Central memory CD8-positive, alpha-beta T cell (primary cell): ENCODE data around the gene FLVCR2.

Source experiments
- ATAC-seq: fragments of 150-1000 bp; cut with Tn5 transposase; replicated peaks from 2 replicates; pipeline ENCODE4 v1.10.0; 2022; ENCODE audit warnings: mild to moderate bottlenecking, moderate FRiP score, moderate number of reproducible peaks; ENCODE audit not compliant: poor library complexity, severe bottlenecking; ENCODE audit errors: extremely low read depth
- DNase-seq, 2 donors: peaks; one replicate each; pipeline ENCODE4 v3.0.0; 2021; ENCODE audit warnings: low spot score in 2 of 2
- H3K27ac Mint-ChIP-seq: one replicate; pipeline ENCODE4 v1.8.0; 2022; ENCODE audit warnings: low read depth, mild to moderate bottlenecking, moderate library complexity, mixed read lengths
- H3K27me3 Mint-ChIP-seq: one replicate; pipeline ENCODE4 v1.8.0; 2022; ENCODE audit warnings: mixed read lengths
- H3K36me3 Mint-ChIP-seq: one replicate; pipeline ENCODE4 v1.8.0; 2022; ENCODE audit warnings: mild to moderate bottlenecking, moderate library complexity, mixed read lengths; ENCODE audit not compliant: insufficient read depth
- H3K4me1 Mint-ChIP-seq: one replicate; pipeline ENCODE4 v1.8.0; 2022; ENCODE audit warnings: mixed read lengths
- H3K4me3 Mint-ChIP-seq: one replicate; pipeline ENCODE4 v1.8.0; 2022; ENCODE audit warnings: mild to moderate bottlenecking, moderate library complexity, mixed read lengths
- H3K9me3 Mint-ChIP-seq: one replicate; pipeline ENCODE4 v1.8.0; 2022; ENCODE audit warnings: mixed read lengths

The FLVCR2 gene

GRCh38 chr14:75628816-75629215 lies 50.4 kb downstream of the FLVCR2 start:
- Mint-ChIP-seq H3K27ac (no peak overlapping the region), H3K36me3 (no peaks in the 10 kb centered on the region), H3K4me1 (no peaks in the 10 kb centered on the region), H3K9me3 (no peaks in the 10 kb centered on the region), H3K27me3 (no peaks in the 10 kb centered on the region), H3K4me3 (no peak overlapping the region)
- DNase-seq (no peak), ATAC-seq (no peak)

GRCh38 chr14:75630695-75631452 lies 52.5 kb downstream of the FLVCR2 start:
- Mint-ChIP-seq H3K4me3 (no peak overlapping the region), H3K27me3 (no peaks in the 10 kb centered on the region), H3K27ac (no peak overlapping the region), H3K9me3 (no peaks in the 10 kb centered on the region), H3K4me1 (no peaks in the 10 kb centered on the region), H3K36me3 (no peaks in the 10 kb centered on the region)
- ATAC-seq (no peak), DNase-seq (no peak)

GRCh38 chr14:75631453-75631831 lies 53.0 kb downstream of the FLVCR2 start:
- Mint-ChIP-seq H3K9me3 (no peaks in the 10 kb centered on the region), H3K4me3 (no peak overlapping the region), H3K4me1 (no peaks in the 10 kb centered on the region), H3K27me3 (no peaks in the 10 kb centered on the region), H3K27ac (no peak overlapping the region), H3K36me3 (no peaks in the 10 kb centered on the region)
- no peak for ATAC-seq
- DNase-seq = no peak

- DNase-seq (no peak), ATAC-seq (no peak)
- no peaks in the 10 kb centered on the region for H3K27me3 Mint-ChIP-seq
- no peak overlapping the region for H3K27ac Mint-ChIP-seq
- H3K4me1 Mint-ChIP-seq = no peaks in the 10 kb centered on the region
- no peaks in the 10 kb centered on the region for H3K36me3 Mint-ChIP-seq
- no peaks in the 10 kb centered on the region for H3K9me3 Mint-ChIP-seq
- no peak overlapping the region for H3K4me3 Mint-ChIP-seq
Observed at GRCh38 chr14:75634848-75635247, 56.4 kb downstream of the FLVCR2 start.

- no peaks in the 10 kb centered on the region for H3K9me3 Mint-ChIP-seq
- no peaks in the 10 kb centered on the region for H3K27me3 Mint-ChIP-seq
- no peak for ATAC-seq
- H3K36me3 Mint-ChIP-seq = no peaks in the 10 kb centered on the region
- no peak for DNase-seq
- no peaks in the 10 kb centered on the region for H3K4me1 Mint-ChIP-seq
- no peak overlapping the region for H3K27ac Mint-ChIP-seq
- no peak overlapping the region for H3K4me3 Mint-ChIP-seq
Observed at GRCh38 chr14:75636100-75636692, 57.8 kb downstream of the FLVCR2 start.

GRCh38 chr14:75640876-75641275 lies 62.5 kb downstream of the FLVCR2 start:
- H3K9me3 Mint-ChIP-seq = no peaks in the 10 kb centered on the region
- H3K4me3 Mint-ChIP-seq = no peak overlapping the region
- DNase-seq (no peak), ATAC-seq (no peak)
- H3K27ac Mint-ChIP-seq = no peak overlapping the region
- no peaks in the 10 kb centered on the region for H3K4me1 Mint-ChIP-seq
- peaks cover 1% of the 10 kb centered on the region for H3K36me3 Mint-ChIP-seq
- no peaks in the 10 kb centered on the region for H3K27me3 Mint-ChIP-seq

- H3K27me3 Mint-ChIP-seq = no peaks in the 10 kb centered on the region
- no peak overlapping the region for H3K4me3 Mint-ChIP-seq
- H3K9me3 Mint-ChIP-seq = no peaks in the 10 kb centered on the region
- DNase-seq (no peak), ATAC-seq (no peak)
- H3K4me1 Mint-ChIP-seq = no peaks in the 10 kb centered on the region
- peaks cover 4% of the 10 kb centered on the region for H3K36me3 Mint-ChIP-seq
- H3K27ac Mint-ChIP-seq = no peak overlapping the region
Observed at GRCh38 chr14:75643985-75644384, 65.6 kb downstream of the FLVCR2 start.

GRCh38 chr14:75645056-75645455 lies 66.6 kb downstream of the FLVCR2 start:
- no peak overlapping the region for H3K27ac Mint-ChIP-seq
- no peak overlapping the region for H3K4me3 Mint-ChIP-seq
- H3K36me3 Mint-ChIP-seq = peaks cover 11% of the 10 kb centered on the region
- no peak for DNase-seq
- H3K4me1 Mint-ChIP-seq = no peaks in the 10 kb centered on the region
- no peaks in the 10 kb centered on the region for H3K27me3 Mint-ChIP-seq
- no peaks in the 10 kb centered on the region for H3K9me3 Mint-ChIP-seq
- ATAC-seq = no peak

GRCh38 chr14:75646762-75647161 lies 68.3 kb downstream of the FLVCR2 start:
- H3K36me3 Mint-ChIP-seq = peaks cover 23% of the 10 kb centered on the region
- ATAC-seq (no peak), DNase-seq (no peak)
- no peaks in the 10 kb centered on the region for H3K4me1 Mint-ChIP-seq
- H3K27ac Mint-ChIP-seq = no peak overlapping the region
- H3K27me3 Mint-ChIP-seq = no peaks in the 10 kb centered on the region
- no peak overlapping the region for H3K4me3 Mint-ChIP-seq
- no peaks in the 10 kb centered on the region for H3K9me3 Mint-ChIP-seq

- no peaks in the 10 kb centered on the region for H3K27me3 Mint-ChIP-seq
- no peak overlapping the region for H3K4me3 Mint-ChIP-seq
- DNase-seq (no peak), ATAC-seq (no peak)
- H3K36me3 Mint-ChIP-seq = peaks cover 26% of the 10 kb centered on the region
- no peak overlapping the region for H3K27ac Mint-ChIP-seq
- H3K9me3 Mint-ChIP-seq = no peaks in the 10 kb centered on the region
- H3K4me1 Mint-ChIP-seq = no peaks in the 10 kb centered on the region
Observed at GRCh38 chr14:75647640-75648039, 69.2 kb downstream of the FLVCR2 start.

- Mint-ChIP-seq H3K27me3 (no peaks in the 10 kb centered on the region), H3K36me3 (peaks cover 32% of the 10 kb centered on the region), H3K27ac (no peak overlapping the region), H3K4me1 (no peaks in the 10 kb centered on the region), H3K9me3 (no peaks in the 10 kb centered on the region), H3K4me3 (no peak overlapping the region)
- no peak for DNase-seq
- no peak for ATAC-seq
Observed at GRCh38 chr14:75648066-75648838, 69.8 kb downstream of the FLVCR2 start.

GRCh38 chr14:75649337-75649736 lies 70.9 kb downstream of the FLVCR2 start:
- no peaks in the 10 kb centered on the region for H3K4me1 Mint-ChIP-seq
- no peak for DNase-seq
- H3K27me3 Mint-ChIP-seq = no peaks in the 10 kb centered on the region
- ATAC-seq = no peak
- H3K27ac Mint-ChIP-seq = no peak overlapping the region
- peaks cover 39% of the 10 kb centered on the region for H3K36me3 Mint-ChIP-seq
- H3K4me3 Mint-ChIP-seq = no peak overlapping the region
- H3K9me3 Mint-ChIP-seq = no peaks in the 10 kb centered on the region

- ATAC-seq = no peak
- Mint-ChIP-seq H3K4me1 (no peaks in the 10 kb centered on the region), H3K36me3 (peaks cover 39% of the 10 kb centered on the region), H3K27ac (no peak overlapping the region), H3K9me3 (no peaks in the 10 kb centered on the region), H3K27me3 (no peaks in the 10 kb centered on the region), H3K4me3 (no peak overlapping the region)
- no peak for DNase-seq
Observed at GRCh38 chr14:75649773-75650172, 71.4 kb downstream of the FLVCR2 start.
